K562 (cell line): ENCODE data around the gene ASCC1. TPM values are rescaled to one million over a fixed set of nuclear protein-coding genes. Genes with fewer than 3 reads are reported as not detected.

Source experiments
- ARID3A ChIP-seq: IDR thresholded peaks from 2 replicates; pipeline ENCODE4 v1.6.1; 2012; ENCODE audit warnings: low read depth, low read length, improper control_type of control experiment, borderline replicate concordance
- CHD7 ChIP-seq: fragments of 200-600 bp; sonication (generic); IDR thresholded peaks from one replicate; pipeline ENCODE4 v1.6.1; 2012; ENCODE audit warnings: mild to moderate bottlenecking, low read depth, low read length, inconsistent platforms
- DDX20 ChIP-seq: fragments of 450-650 bp; IDR thresholded peaks from 2 replicates; pipeline ENCODE4 v1.6.1; 2016; ENCODE audit warnings: missing genetic modification characterization, low read depth, mild to moderate bottlenecking, missing compliant biosample characterization, moderate library complexity
- ERF ChIP-seq: fragments of 450-650 bp; formaldehyde crosslinking; IDR thresholded peaks from 2 replicates; pipeline ENCODE4 v1.4.0; 2020; ENCODE audit warnings: mild to moderate bottlenecking, mixed read lengths
- FOXA1 ChIP-seq: fragments of 450-650 bp; IDR thresholded peaks from 2 replicates; pipeline ENCODE4 v1.6.1; 2016; ENCODE audit warnings: mild to moderate bottlenecking, borderline replicate concordance
- HDAC2 ChIP-seq: fragments of 450-650 bp; IDR thresholded peaks from 2 replicates; pipeline ENCODE4 v1.6.1; 2016; ENCODE audit warnings: mild to moderate bottlenecking
- JUNB ChIP-seq: fragments of 450-650 bp; formaldehyde crosslinking; conservative IDR thresholded peaks from 2 replicates; pipeline ENCODE4 v1.4.0; 2020; ENCODE audit warnings: mild to moderate bottlenecking
- MEF2D ChIP-seq: conservative IDR thresholded peaks from 2 replicates; pipeline ENCODE4 v1.6.1; 2016; ENCODE audit warnings: low read depth, missing genetic modification characterization, missing compliant biosample characterization
- ZFP1 ChIP-seq: fragments of 450-650 bp; formaldehyde crosslinking; IDR thresholded peaks from 2 replicates; pipeline ENCODE4 v1.4.0; 2020; ENCODE audit warnings: mild to moderate bottlenecking, mixed read lengths
- ZNF316 ChIP-seq: fragments of 450-650 bp; IDR thresholded peaks from 2 replicates; pipeline ENCODE4 v1.6.1; 2016
- ZNF408 ChIP-seq: fragments of 250-450 bp; sonication (Bioruptor Pico); IDR thresholded peaks from 2 replicates; pipeline ENCODE4 v1.4.0; 2020; ENCODE audit warnings: low read depth, mild to moderate bottlenecking, moderate library complexity
- polyA plus RNA-seq, 8 experiments: library from polyadenylated mRNA; depleted of rRNA in 4 of 8; stranded (reverse) in 5 of 8; unstranded in 3 of 8; fragments of >200 nt; fragmentation: Nextera tagmentation in 2 of 8; fragmentation: Illumina TruSeq in 1 of 8; extraction: Ambion mirVana in 2 of 8; extraction: Trizol in 1 of 8; gene quantifications; 2 replicates each; pipeline versions ENCODE4 v1.2.1 to v1.2.3, GENCODE V29; 2011 to 2014; ENCODE audit warnings: inconsistent platforms in 1 of 8, missing spikeins in 1 of 8
- total RNA-seq, 7 experiments: library from RNA; depleted of rRNA in 6 of 7; stranded (reverse); fragments of >200 nt in 6 of 7; fragmentation: Illumina TruSeq in 2 of 7; extraction: Trizol in 2 of 7; gene quantifications; 2 replicates each; pipeline versions ENCODE4 v1.2.1 to v1.2.3, GENCODE V29; 2011 to 2021; ENCODE audit warnings: low replicate concordance in 1 of 7

ASCC1 gene
- total and polyA plus RNA-seq, 9 of the 15 experiments (the other 6 are each of a cell fraction or from before 2014, with no cell fraction given): 31.7 to 73.3 (median 52.8) TPM

DNA sequence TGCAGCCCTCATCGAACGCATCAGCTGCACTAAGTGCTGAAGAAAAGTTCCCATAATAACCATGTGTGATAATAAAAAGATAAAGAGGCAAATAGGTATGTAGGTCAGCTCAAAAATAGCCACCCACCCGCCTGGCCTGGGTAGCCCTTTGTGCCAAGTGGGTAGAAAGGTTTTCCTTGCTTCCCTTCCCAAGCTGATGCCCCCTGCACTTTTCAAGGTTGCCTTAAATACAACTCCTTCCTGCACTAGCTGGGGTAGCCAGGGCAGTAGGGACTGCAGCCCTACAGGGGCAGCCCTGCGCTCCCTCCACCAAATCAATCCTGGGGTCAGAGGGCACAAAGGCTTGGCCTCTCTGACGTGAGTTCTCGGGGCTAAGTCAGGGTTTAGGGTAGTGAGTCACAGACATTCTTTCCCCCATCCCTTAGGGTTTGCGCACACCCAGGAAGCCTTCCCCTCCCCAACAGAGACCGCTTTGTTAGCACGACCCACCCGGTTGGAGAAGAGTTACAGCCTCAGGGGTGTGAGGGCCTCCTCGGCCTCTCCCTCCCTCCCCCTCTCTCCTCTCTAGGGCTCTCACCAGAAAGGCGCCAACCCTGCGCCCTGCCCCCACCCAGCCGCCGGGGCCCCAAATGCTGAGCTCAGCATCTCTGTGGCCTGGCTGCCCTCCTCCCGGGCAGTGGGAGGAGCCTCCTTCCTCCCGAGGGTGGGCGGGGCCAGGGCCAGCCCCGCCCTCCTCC is 44.3 kb upstream of the ASCC1 start (continued):
- TF ChIP-seq FOXA1: no peak
- TF ChIP-seq DDX20 (tag): no peak
- peak; percentile 100 for TF ChIP-seq ZNF316
- peak; percentile 87; the same call in 1 of the 2 replicates for TF ChIP-seq ERF
- TF ChIP-seq JUNB (CRISPR knock-in tag): no peak
- no peak for TF ChIP-seq CHD7
- peak; percentile 49; the same call in 1 of the 2 replicates for TF ChIP-seq MEF2D (tag)
- TF ChIP-seq ARID3A: no peak
- TF ChIP-seq ZNF408 (CRISPR knock-in tag): no peak
- peak; percentile 83; the same call in 1 of the 2 replicates for TF ChIP-seq HDAC2
- TF ChIP-seq ZFP1 (CRISPR knock-in tag): 0 out of 2 replicates have a peak, but pooled peaks have one; percentile 49
